ENCODE results near the gene COMT. TPM values are rescaled to one million over a fixed set of nuclear protein-coding genes. Genes with fewer than 3 reads are reported as not detected.

Gene COMT
- total RNA-seq, 1 donor: 120 TPM

DNA sequence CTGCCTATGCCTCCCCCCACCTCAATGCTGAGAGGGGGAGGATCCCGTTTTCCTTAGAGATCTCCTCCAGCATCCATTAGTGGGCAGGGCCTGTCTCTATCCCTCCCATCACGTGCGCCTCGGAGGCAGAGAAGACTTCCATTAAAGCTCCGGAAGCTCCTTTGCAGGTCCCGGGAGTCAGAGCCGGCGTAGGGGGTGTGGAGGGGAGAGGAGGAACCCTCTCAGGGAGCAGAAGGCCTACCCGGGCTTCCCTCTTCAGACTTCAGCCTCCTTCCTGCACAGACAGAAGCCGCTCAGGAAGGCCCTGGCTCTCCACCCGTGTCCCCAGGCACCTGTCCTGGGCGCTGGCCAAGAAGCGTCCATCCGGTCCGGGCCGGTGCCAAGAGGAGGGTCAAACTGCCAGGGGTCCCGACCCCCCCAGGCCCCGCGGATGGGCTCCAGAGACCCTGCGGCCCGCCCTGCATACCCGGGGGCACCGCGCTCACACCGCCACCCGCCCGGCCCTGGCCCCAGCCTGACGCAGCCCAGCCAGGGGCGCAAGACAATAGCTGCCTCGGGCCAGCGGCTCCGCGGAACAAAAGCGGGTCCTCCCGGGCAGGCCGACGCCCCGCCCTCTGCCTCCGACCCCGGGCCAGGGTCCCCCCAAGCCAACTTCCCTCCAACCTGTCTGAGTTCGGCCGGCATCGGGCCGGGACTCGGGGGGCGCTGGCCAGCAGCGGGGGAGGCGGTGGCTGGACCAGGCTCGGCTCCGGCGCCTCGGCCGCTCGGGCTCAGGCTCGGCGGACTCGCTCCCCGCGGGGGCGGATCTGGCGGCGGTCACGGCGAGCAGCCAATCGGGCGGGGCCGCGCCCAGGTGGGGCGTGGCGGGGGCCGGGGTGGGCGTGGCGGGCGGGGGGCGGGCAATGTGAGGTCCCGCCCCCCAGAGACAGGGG lies 45.1 kb downstream of the COMT start:
- TF ChIP-seq, protein P1, sequence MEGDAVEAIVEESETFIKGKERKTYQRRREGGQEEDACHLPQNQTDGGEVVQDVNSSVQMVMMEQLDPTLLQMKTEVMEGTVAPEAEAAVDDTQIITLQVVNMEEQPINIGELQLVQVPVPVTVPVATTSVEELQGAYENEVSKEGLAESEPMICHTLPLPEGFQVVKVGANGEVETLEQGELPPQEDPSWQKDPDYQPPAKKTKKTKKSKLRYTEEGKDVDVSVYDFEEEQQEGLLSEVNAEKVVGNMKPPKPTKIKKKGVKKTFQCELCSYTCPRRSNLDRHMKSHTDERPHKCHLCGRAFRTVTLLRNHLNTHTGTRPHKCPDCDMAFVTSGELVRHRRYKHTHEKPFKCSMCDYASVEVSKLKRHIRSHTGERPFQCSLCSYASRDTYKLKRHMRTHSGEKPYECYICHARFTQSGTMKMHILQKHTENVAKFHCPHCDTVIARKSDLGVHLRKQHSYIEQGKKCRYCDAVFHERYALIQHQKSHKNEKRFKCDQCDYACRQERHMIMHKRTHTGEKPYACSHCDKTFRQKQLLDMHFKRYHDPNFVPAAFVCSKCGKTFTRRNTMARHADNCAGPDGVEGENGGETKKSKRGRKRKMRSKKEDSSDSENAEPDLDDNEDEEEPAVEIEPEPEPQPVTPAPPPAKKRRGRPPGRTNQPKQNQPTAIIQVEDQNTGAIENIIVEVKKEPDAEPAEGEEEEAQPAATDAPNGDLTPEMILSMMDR (IDR thresholded peaks at IDR 0.05; ENCODE audit: insufficient read depth, low read length): no peak
- H3K4me3 ChIP-seq (ENCODE audit: low read depth, low read length): peak overlapping the region; percentile 80
- peak; percentile 56 for DNase-seq (ENCODE audit: low read depth)

DNA sequence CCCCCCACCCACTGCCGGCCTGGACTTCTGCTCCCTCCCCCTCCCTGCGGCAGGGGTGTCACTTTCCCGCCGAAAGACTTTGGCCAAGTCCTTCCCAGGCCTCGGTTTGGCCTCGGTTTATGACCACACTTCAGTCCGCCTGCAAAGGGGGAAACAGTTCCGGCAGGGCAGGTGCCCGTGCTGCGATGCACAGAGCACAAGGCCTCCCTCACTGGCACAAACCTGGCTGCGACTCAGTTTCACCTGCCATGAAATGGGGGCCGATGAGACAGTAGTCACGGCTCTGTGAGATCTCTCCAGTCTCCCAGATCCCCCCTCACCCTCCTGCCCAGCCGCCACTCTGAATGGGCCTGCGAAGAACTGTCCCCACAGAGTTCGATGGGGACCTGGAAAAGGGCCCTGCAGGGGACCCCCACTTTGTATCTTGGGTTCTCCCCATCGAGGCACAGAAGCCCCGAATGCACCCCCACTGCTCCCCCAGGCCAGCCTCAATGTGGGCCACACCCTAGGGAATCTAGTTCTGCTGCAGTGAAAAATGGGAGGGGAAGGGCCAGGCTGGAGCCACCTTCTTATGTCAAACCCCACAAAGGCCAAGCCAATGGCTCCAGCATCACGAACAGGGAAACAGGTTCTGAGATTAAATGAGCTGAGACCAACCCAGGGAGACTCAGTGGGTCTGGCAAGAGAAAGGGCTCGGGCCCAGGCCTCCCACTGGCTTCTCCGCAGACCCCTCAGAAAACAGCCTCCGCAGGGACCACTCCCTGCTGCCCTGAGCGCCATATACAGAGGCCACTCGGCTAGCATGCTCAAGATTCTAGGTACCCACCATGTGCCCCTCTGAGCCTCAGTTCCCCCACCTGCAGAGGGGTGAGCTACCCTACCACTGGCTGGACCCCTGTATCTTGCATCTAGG lies 46.1 kb downstream of the COMT start:
- DNase-seq (ENCODE audit: low read depth): no peak
- TF ChIP-seq, protein P1 (IDR thresholded peaks at IDR 0.05; ENCODE audit: insufficient read depth, low read length): no peak
- no peak overlapping the region for H3K4me3 ChIP-seq (ENCODE audit: low read depth, low read length)

DNA sequence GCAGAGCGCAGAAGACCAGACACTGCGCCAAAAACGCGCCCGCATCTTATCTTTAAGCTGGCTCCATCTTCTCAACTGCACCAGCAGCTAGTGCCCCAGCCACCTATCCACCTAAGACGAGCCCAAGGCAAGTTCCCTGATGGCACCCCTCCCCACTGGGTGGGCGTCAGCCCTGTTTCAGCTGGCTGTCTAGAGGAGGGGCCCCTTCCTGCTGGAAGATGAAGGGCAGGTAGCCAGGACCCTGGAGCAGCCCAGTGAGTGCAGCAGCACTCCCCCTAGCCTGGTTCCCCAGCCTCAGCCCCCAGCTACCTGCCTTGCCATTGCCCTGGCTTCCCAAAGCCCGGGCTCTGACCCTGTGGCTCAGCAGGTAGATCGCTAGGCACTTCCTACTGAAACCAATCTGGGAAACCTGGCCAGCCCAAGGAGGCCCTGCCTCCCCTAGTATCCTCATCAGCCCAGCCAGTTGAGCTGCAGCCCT lies 46.8 kb downstream of the COMT start:
- no peak overlapping the region for H3K4me3 ChIP-seq (ENCODE audit: low read depth, low read length)
- no peak for DNase-seq (ENCODE audit: low read depth)
- TF ChIP-seq, protein P1 (IDR thresholded peaks at IDR 0.05; ENCODE audit: insufficient read depth, low read length): no peak

DNA sequence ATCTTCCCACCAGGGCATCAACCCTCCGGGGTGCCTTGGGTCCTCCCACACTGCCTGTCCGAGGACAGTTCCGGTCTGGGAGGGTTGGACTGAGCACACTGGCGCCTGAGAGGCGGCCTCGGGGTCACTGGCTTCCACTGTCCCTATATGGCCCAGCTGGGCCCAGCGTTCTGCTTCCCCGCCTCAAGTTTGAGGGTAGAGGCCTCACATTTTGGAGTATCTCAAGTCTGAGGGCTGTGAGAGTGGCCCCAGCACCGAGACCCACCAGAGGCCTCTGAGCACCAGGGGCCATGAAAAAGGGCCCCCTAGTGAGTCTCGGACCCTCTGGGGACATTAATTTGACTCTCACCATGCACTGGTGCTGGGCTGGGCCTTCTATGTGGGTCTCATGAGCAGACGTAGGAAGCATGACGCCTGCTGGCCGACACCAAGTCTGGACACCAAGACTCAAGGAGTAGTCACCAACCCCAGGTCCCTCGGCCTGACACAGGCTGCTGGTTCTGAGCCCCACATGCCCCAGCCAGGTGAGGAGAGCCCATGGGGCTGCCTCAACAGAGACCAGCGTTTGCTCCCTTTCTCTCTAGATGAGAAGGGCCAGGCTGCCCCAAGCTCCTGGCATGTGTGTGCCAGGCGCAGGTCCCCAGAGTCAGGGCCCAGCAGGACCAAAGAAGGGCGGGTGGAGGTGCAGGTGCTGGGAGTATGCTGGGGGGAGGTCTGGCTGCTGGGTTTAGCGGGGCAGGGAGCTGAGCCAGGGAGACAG lies 47.6 kb downstream of the COMT start:
- no peak for DNase-seq (ENCODE audit: low read depth)
- TF ChIP-seq, protein P1 (IDR thresholded peaks at IDR 0.05; ENCODE audit: insufficient read depth, low read length): no peak
- H3K4me3 ChIP-seq (ENCODE audit: low read depth, low read length): no peak overlapping the region

DNA sequence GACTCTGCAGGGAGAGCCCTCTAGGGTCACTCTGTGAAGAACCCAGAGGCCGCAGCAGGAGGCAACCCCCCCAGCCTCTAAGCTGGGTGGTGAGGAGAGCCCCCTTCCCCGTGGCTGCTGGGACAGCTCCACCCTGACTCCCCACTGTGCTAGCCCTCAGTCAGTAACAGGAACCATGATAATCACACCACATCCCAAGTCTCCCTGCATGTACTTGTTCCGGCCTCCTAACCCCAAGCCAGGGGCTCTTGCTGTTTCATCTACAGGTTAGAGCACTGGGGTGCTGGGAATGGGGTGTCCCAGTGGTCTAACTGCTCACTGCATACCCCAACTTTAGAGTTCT lies 48.1 kb downstream of the COMT start:
- TF ChIP-seq, protein P1 (IDR thresholded peaks at IDR 0.05; ENCODE audit: insufficient read depth, low read length): no peak
- no peak for DNase-seq (ENCODE audit: low read depth)
- H3K4me3 ChIP-seq (ENCODE audit: low read depth, low read length): no peak overlapping the region

DNA sequence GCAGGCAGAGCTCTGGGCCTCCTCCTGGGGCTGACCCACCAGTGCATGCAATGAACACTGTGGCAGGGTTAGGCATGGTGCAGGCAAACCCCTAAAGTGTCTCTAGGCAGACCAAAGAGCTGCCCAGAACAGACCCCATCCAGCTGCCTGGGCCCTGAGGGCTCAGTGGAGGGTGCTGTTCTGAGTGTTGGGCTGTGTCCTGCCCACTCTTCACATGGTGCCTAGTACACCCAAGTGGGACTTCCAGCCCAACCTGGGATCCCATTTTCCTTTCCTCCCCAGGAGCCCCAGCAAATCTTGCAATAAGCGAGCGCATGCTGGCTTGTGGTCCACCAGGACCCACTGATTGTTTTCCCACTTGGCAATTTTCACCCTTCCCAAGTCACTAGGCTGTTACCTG lies 48.6 kb downstream of the COMT start:
- H3K4me3 ChIP-seq (ENCODE audit: low read depth, low read length): no peak overlapping the region
- TF ChIP-seq, protein P1 (IDR thresholded peaks at IDR 0.05; ENCODE audit: insufficient read depth, low read length): no peak
- no peak for DNase-seq (ENCODE audit: low read depth)
